LHCN-M2 (cell line): ENCODE measurements around the gene PRSS21. TPM values are rescaled to one million over a fixed set of nuclear protein-coding genes. Genes with fewer than 3 reads are reported as not detected.

ENCODE experiments used
- DNase-seq: peaks from one replicate; pipeline ENCODE4 v3.0.0-alpha.2; 2012; ENCODE audit warnings: low read depth
- total RNA-seq: library from RNA; depleted of rRNA; stranded (reverse); fragments of >200 nt; gene quantifications from 2 replicates; pipeline ENCODE4 v1.2.3, GENCODE V29; 2014

The PRSS21 gene
- total RNA-seq, 1 experiment from 2014 or later, result not detected

DNA sequence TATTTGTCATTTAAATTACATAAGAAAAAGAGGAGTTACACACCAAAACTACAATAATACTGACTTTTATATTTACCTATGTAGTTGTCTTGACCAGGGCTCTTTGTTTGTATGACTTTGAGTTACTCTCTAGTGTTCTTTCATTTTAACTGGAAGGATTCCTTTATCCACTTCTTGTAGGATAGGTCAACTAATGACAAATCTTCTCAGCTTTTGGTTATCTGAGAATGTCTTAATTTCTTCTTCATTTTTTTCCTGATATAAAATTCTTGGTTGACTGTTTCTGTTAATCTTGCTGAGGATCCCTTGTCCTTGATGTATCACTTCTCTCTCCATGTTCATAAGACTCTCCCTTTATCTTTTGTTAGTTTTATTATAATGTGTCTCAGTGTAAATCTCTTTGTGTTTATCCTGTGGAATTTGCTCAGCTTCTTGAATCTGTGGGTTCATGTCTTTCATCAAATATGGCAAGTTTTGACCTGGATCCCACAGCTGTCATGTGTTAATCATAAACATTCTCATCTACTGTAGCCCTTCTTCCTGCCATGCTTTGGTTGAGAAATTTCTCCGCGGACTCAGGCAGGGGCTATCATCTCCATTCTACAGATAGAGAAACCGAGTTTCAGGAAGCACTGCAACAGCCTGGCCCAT lies 13.4 kb upstream of the PRSS21 start:
- DNase-seq, result no peak

DNA sequence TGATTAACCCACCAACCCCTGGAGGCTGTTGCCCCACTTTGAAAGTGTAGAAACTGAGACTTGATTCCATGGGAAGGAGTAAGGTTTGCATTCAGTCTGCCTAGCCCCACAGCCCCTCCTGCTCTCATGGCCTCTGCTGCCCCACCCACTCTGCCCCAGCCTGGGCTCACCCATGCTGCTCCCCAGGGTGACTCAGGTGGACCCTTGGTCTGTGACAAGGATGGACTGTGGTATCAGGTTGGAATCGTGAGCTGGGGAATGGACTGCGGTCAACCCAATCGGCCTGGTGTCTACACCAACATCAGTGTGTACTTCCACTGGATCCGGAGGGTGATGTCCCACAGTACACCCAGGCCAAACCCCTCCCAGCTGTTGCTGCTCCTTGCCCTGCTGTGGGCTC lies 12.3 kb upstream of the PRSS21 start:
- DNase-seq, result no peak

DNA sequence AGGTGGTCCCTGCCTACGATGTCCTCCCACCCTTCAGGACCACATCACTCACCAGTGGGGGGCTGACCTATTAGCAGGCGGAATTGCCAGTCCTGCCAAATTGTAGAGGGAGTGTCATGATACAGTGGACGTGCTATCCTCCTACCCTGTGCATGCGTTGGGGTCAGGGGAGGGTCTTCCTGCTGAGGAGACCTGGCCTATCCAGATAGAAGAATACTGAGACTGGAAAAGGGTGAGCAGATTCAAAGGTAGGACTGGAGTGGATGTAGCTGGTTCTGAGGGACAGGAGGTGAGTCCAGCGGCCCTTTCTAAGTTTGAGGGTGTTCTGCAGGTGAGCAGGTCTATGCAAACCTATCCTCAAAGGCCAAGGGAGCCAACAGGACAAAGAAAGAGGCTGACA lies 10.8 kb upstream of the PRSS21 start:
- no peak for DNase-seq

DNA sequence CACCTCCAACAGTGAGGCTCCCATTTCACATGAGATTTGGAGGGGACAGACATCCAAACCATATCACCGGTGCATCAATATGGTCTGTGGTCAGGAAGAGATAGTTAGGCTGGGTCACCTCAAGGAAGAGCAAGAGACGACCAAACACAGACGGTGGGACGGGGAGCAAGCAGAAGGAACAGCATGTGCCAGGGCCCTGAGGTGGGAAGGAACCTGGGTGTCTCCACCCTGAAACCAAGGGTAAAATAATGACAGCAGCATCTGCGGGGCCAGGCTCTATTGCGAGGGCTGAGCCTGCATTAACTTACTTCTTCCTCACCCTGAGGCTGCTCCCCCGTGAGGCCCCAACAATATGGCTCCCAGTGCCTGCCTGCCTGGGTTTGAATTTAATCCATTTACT lies 8.9 kb upstream of the PRSS21 start:
- no peak for DNase-seq

DNA sequence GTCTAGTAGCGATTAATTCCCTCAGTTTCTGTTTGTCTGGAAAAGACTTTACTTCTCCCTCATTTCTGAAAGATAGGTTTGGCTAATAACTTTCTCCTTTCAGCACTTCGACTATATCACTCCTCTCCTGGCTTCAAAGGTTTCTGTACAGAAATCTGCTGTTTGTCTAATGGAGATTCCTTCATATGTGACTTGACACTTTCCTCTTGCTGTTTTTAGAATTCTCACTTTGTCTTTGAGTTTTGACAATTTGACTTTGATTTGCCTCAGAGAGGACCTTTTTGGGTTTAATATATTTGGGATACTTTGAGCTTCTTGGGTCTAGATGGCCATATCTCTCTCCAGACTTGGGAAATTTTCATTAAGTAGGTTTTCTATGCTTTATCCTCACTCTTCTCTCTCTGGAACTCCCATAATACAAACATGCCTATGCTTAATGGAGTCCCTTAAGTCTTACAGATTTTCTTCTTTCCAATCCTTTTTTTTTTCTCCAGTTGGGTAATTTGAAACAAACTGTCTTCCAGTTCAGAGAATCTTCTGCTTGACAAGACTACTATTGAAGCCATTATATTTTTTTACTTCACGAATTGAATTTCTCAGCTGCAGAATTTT lies 7.8 kb upstream of the PRSS21 start:
- no peak for DNase-seq

DNA sequence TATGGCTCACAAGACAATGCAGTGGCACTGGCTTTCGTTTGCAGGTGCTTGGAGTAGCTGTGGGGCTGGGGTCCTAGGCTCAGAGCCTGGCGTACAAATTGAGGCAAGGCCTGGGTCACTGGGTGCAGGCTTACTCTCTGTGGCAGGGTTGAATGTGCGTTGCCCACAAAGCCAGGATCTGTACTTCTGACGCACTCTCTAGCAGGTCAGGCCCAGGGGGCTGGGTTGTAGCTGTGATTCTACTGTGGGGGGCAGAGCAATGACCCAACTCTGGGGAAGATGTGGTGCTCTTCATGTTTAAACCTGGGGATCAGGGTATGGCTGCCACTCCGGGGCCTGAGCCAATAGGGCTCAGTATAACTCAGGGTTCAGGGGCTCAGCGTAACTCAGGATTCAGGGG lies 6.4 kb upstream of the PRSS21 start:
- no peak for DNase-seq

DNA sequence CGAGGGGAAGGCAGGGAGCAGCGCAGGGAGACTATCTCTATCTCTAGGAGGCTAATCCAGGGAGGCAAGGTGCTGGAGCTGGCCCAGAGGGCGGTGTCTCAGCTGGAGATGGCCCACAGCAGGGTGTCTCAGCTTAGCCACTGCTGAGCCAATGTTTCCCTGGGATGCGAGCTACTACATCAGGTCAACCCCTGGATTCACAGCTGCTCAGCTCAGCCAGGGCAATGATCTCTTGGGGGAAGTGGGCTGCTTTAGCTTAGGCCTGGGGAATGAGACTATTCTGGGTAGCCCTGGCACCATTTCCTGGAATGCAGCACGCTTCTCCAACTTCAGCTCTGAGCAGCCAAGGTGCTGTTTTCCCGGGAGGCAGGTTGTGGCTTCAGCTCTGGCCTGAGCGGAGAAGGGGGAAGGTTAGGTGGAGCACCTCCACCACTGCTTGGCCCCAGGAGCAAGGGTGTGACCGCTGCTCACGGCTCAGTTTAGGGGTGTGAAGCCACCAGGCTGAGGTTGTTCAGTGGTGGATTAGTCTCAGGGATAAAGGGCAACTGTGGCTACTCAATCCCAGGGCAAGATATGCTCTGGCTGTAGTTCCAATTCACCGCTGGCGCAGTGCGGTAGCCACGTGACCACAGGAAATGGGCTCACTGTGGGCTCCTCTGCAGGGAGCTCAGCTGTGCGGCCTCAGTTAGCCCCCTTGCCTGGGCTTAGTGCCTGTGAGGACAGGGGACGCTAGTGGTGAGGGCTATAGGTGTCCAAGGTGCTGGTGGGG lies 5.2 kb upstream of the PRSS21 start:
- DNase-seq, result no peak

DNA sequence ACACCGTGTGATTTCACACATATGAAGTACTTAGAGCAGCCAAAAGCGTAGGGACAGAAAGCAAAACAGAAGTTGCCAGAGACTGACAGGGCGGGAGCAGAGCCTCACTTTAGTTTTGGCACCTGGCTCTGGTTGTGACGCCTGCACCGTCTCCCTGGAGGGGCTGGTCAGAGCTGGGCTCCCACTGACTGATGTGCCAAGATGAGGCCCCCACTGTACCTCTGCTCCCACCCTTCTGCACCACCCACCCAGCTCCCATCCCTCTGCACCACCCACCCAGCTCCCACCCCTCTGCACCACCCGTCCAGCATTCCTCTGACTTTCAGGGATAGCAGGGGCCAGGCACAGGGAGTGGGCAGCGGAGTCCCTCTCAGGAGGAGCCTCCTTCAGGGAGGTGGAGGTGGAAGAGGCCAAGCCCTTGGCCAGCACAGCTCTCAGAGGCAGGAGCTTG lies 3.2 kb upstream of the PRSS21 start:
- no peak for DNase-seq

DNA sequence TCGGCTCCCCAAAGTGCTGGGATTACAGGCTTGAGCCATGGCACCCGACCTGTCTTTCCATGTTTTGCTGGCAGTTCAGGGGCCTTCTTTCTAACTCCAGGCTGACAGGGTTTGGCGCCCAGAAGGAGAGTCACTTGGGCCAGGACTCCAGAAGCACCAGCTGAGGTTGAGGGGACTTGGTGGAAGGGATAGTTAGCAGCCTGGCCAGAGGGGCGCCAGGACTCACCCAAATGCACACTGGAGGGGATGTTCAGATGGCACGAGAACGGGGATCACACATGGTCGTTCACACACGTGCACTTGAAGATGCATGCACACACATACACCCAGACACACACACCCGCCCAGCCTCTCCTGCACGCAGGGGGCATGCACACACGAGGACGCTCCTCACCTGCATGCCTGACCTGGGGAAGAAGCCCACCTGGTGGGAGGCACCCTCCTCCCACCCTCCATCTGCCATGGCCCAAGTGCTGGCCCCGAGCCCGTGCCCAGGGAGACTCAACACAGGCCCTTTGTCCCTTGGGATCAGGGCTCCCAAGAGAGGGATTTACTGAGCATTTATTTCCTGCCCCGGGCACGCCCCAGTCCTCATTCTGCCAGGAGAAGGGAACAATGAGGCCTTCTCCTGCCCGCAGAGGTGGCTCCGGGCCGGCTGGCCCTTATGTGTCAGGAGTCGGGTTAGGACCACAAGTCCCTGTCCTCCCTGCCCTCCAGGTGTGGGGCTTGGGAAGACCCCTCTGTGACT lies 2.3 kb upstream of the PRSS21 start:
- DNase-seq, result no peak

DNA sequence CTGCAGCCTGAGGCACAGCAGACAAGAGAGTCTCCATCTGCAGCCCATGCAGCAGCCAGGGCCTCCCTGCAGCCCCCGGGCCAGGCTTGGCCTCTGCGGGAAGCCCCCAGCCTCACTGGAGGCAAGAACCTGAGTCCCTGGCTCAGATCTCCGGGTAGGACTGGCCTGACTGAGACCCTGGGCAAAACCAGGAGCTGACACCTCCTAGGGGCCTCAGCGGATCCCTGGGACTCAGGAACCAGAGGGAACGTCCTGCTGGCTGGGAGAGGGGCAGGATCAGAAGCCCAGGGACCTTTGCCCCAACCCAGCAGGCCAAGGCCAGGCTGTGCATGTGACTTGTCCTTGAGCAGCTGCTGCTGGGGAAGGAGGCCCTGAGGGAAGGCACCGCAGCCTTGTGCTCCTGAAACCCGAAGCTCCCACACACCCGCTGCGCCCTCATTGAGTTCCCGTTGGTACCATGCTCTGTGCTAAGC lies 1.7 kb upstream of the PRSS21 start:
- no peak for DNase-seq

DNA sequence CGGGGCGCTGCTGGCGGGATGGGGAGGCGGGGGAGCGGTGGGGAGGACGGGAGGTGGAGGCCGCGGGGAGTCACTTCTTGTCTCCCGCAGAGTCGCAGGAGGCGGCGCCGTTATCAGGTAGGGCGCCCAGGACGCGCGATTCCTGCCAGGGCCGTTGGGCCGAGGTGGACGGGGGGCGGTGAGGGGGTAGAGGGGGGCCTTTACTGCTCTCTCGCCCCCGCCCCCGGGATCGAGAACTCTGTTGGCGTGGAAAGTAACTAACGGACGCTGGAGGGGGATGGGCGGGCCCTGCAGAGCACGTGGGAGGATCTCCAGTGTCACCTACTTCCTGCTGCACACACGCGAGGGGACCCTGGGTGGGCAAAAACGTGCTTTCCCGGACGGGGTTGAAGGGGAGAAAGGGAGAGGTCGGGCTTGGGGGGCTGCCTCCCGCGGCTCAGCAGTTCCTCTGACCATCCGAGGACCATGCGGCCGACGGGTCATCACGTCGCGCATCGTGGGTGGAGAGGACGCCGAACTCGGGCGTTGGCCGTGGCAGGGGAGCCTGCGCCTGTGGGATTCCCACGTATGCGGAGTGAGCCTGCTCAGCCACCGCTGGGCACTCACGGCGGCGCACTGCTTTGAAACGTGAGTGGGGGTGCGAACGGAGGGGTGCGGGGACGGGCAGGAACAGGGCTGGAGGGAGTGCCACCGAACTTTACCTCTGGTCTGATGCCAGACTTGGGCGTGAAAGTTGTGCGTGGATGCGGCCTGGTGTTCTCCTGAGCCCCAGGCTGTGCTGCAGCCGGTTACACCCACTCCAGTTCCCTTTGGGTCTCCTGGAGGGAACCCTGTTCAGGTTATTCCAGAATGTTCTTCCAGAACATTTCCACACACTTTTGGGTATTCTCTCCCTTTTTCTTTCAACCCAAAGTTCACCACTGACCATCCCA lies 569 bp downstream of the PRSS21 start:
- DNase-seq, result no peak

DNA sequence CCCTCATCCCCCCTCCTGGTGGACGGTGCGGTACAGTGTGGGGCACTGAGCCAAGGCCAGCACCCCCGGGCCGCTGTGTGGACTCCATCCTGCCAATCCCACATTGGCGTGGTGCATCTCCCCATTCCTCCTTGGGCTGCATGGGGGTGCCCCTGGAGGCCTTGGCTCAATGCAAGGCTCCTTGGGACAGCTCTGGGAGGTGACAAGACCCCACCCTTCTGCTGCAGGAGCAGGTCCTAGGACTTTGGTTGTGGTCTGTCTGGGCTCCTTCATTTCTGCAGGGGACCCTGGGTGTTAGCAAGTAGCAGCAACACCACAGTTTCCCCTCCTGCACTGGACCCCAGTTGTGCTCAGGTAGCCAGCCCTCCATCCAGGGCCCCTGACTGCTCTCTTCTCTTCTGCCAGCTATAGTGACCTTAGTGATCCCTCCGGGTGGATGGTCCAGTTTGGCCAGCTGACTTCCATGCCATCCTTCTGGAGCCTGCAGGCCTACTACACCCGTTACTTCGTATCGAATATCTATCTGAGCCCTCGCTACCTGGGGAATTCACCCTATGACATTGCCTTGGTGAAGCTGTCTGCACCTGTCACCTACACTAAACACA lies 1.3 kb downstream of the PRSS21 start:
- no peak for DNase-seq

DNA sequence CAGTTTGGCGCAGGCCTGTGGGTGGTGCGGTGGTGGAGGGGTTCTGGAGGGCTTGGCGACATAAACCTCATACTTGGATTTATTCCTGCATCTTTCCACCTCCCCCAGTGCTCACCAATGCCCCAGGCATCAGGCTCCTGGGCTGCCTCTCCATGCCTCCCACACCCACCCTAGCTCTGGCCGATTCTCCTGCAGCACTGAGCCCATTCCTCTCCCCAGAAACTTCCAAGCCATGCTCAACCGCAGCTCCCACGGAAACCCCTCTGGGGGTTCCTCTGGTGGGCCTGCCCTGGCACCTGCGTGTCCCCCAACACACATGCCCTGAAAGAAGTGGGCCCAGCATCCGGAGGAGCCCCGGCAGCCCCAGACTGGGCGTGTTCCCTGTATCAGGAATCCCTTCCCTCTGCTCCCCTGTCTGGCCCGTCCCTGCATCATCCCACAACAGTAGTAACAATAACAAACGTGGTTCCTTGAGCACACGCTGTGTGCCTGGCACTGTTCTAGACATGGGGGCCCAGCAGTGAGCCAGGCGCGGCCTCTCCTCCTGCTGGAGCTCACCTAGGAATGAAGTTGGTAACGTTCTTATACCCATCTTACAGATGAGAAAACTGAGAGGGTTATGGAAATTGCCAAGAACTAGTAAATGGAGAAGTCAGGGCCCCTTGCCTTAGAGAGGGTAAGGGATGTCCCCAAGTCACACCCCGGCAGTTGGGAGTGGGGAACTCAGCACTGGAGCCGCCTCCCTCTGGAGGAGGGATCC lies 2.3 kb downstream of the PRSS21 start:
- DNase-seq, result no peak

DNA sequence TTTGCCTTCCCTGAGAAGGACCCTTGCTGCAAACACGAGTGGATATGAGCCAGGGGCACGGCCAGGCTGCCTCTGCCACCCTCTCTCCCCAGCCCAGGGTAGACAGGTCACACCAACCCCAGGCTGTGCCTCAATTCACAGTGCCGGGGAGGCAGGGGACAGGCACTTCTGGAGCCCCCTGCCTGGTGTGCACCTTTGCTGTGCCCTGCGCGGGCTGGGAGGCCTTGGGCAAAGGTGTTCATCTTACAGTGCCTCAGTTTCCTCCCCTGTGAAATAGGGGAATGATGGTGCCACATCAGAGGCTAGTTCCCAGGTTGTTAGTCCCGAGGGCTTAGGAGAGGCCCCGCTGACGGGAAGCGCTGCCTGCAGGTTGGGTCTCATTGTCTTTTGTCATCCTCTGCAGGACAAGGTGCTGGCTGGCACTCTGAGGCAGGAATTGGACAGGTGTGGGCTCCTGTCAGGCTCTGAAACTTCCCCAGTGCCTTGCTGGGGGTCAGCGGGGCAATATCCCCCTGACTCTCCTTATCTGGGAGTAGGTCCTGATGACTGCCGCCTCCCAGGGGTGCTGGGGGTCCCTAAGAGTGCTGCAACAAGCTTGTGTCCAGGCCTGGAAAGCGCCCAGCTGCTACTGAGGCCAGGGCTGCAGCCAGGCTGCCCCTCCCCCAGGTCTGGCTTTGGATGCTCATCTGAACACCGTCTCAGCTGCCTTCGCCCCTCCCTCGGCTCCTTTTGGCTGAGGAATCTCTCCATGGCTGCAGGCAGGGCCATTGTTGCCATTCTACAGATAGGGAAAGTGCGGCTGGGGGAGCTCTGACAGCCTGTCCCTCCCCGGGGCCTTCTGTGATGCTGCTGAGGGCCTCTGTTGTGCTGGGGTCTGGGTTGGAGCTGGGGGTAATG lies 3.1 kb downstream of the PRSS21 start:
- no peak for DNase-seq

DNA sequence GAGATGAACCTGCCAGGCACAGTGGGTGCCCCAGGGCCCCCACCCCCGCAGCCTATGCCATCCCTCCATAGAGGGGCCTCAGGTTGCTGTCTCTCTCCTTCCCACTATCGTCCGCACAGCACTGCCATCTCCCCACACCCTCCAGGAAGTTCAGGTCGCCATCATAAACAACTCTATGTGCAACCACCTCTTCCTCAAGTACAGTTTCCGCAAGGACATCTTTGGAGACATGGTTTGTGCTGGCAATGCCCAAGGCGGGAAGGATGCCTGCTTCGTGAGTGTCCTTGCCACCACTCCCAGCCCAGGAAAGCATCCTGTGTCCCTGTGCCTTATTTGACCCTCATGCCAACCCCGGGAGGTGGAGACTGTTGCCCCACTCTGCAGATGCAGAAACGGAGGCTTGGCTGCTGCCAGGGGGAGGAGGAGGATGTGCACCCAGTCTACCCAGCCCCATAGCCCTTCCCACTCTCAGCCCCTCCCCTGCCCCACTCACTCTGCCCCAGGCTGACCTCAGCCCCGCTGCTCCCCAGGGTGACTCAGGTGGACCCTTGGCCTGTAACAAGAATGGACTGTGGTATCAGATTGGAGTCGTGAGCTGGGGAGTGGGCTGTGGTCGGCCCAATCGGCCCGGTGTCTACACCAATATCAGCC lies 3.9 kb downstream of the PRSS21 start:
- DNase-seq, result no peak

DNA sequence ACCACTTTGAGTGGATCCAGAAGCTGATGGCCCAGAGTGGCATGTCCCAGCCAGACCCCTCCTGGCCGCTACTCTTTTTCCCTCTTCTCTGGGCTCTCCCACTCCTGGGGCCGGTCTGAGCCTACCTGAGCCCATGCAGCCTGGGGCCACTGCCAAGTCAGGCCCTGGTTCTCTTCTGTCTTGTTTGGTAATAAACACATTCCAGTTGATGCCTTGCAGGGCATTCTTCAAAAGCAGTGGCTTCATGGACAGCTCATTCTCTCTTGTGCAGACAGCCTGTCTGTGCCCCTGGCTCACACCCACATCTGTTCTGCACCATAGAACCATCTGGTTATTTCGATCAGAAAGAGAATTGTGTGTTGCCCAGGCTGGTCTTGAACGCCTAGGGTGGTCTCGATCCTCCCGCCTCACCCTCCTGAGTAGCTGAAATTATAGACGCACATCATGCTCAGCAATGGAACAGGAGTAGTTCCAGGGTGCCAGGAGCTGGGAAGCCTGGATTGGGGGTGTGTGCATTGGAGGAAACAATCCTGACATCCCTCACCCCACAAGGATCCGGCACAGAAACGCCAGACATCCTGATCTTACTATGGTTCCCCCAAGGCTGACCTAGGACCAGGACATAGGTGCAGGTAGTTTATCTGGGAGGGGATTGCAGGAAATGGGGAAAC lies 4.6 kb downstream of the PRSS21 start:
- peak; percentile 27 for DNase-seq

DNA sequence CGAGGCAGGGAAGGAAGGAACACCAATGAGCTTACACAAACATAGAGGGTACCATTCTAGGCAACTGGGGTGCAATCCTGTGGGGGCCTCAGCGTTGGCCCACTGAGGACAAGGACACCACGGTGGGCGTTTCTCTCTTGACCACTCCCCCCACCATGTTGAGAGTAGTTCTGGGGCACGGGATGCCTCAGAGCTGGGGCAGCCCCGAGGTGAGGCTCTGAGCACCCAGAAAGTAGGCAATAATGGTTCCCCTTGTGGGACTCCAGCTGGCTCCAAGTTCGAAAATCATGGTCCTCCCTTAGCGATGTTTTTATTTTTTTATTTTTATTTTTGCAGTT lies 5.1 kb downstream of the PRSS21 start:
- no peak for DNase-seq

DNA sequence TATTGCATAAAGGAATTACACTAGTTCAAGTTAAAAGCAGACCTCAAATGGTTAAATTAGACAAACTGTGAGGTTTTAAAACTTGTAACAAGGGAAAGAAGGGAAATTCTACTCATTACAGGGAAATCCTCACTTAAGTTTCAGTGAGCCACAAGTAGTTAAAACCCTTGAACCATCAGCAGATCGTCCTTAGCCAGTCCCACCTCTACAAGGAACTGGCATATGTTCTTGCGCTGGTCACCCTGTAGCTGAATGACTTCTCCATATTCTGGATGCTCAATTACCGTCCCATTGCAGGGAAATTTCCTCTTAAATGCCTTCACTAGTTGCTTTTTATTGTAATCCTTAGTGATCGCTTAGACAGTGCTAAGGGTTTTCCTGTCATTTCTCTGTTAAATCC lies 5.5 kb downstream of the PRSS21 start:
- DNase-seq, result no peak
